Measurements from ENCODE around the gene KLHL3. TPM values are rescaled to one million over a fixed set of nuclear protein-coding genes. Genes with fewer than 3 reads are reported as not detected.
"Not testable (repeated sequence)": the region's sequence is repeated elsewhere in the genome, so short reads cannot be mapped to it uniquely, and the experiment has no call there.

Gene KLHL3
- total and polyA plus RNA-seq, 7 experiments from 2014 or later: 4.6 to 47.3 (median 17.8) TPM

DNA sequence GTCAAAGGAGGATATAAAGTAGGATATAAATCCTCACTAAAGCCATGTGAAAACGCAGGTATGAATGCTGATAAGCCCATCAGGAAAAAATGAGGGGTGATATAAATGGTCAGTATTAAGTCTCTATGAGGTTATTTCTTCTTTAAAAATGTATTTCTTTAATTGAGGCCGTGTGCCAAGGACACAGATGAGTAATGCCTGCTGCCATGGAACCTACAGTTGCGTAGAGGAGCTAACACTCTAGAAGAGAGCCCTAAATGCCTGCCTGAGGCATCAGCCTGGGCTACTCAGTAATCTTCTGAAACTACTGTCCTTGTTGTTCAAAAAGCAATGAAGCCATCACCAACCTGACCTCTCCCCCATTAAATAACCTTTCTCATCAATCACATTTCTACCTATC lies 84.9 kb downstream of the KLHL3 start:
- no peak overlapping the region for H3K27ac Mint-ChIP-seq
- intact Hi-C loops (cut with micrococcal nuclease): no loop called here
- Histone ChIP-seq H3K27ac (ENCODE audit: low read depth, low read length) (no peak overlapping the region), H3K4me3 (ENCODE audit: low read length) (no peak overlapping the region), H3K9me3 (ENCODE audit: control insufficient read depth in 2 of 3, low read length in 3 of 3) (no peaks in the 10 kb centered on the region), H3K36me3 (ENCODE audit: control insufficient read depth in 2 of 3, insufficient read depth in 3 of 3, low read length in 3 of 3) (peaks cover 0 to 22% (median 0%) of the 10 kb centered on the region in 3 experiments), H3K27me3 (ENCODE audit: control insufficient read depth in 2 of 2, insufficient read depth in 2 of 2, low read length in 2 of 2) (no peaks in the 10 kb centered on the region), H3K4me1 (ENCODE audit: control insufficient read depth in 2 of 2, insufficient read depth in 2 of 2, low read length in 2 of 2) (no peaks in the 10 kb centered on the region)
- ATAC-seq: no peak
- no peaks in the 10 kb centered on the region for H3K27me3 Mint-ChIP-seq
- H3K4me3 Mint-ChIP-seq: no peak overlapping the region
- ChIA-PET POLR2A (interaction anchor here (0.6 to 1.2 kb wide), 2 partner anchors 74 to 103 kb away, joined by 3 to 4 read pairs; no protein-coding TSS in a partner anchor), CTCF (interaction anchor here (0.6 kb wide), 1 partner anchor 160 kb away, joined by 3 read pairs; no protein-coding TSS in a partner anchor)
- H3K9me3 Mint-ChIP-seq: no peaks in the 10 kb centered on the region
- DNase-seq: no peak
- peaks cover 0 to 8% (median 0%) of the 10 kb centered on the region in 7 donors for H3K4me1 Mint-ChIP-seq
- peaks cover 0 to 79% (median 45%) of the 10 kb centered on the region in 5 donors for H3K36me3 Mint-ChIP-seq

DNA sequence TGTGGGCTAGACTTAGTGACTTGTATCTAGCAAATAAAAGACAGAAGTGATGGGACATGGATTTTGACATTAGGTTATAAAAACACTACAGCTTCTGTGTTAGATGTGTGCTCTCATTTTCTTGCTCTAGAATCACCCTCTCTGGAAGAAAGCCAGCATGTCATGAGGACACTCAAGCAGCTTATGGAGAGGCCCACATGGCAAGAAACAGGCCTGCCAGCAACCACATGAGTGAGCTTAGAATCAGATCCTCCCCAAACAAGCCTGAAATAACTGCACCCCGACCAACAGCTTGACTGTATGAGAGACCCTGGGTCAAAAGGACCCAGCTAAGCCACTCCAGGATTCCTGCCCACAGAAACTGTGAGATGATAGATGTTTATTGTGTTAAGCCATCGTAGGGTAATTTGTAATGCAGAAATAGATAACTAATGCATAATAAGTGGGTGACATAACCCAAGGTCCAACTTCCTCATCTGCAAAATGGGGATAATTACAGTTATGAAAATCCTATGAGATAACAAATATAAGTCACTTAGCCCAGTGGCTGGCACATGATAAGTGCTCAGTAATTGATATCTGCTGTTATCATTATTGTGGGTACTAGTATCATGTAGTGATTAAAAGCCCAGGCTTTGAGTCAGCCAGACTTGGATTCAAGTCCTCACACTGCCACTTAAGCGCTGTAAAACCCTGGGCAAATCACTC lies 86.5 kb downstream of the KLHL3 start:
- POLR2A ChIA-PET: no interaction called here
- Mint-ChIP-seq H3K36me3 (peaks cover 0 to 85% (median 52%) of the 10 kb centered on the region in 5 donors), H3K4me1 (peaks cover 0 to 3% (median 0%) of the 10 kb centered on the region in 7 donors), H3K27me3 (no peaks in the 10 kb centered on the region), H3K4me3 (no peak overlapping the region), H3K27ac (peak overlapping the region in 1 of 9 donors; percentile 43), H3K9me3 (no peaks in the 10 kb centered on the region)
- H3K4me3 ChIP-seq (ENCODE audit: low read length): no peak overlapping the region
- H3K9me3 ChIP-seq (ENCODE audit: control insufficient read depth in 2 of 3, low read length in 3 of 3): no peaks in the 10 kb centered on the region
- ATAC-seq (no peak), DNase-seq (no peak)
- intact Hi-C loops (cut with micrococcal nuclease): no loop called here
- CTCF ChIA-PET: interaction anchor here (1.1 kb wide), 1 partner anchor 11 kb away, joined by 3 read pairs; no protein-coding TSS in a partner anchor
- peaks cover 0 to 22% (median 0%) of the 10 kb centered on the region in 3 experiments for H3K36me3 ChIP-seq (ENCODE audit: control insufficient read depth in 2 of 3, insufficient read depth in 3 of 3, low read length in 3 of 3)
- H3K27ac ChIP-seq (ENCODE audit: low read depth, low read length): no peak overlapping the region
- no peaks in the 10 kb centered on the region for H3K4me1 ChIP-seq (ENCODE audit: control insufficient read depth in 2 of 2, insufficient read depth in 2 of 2, low read length in 2 of 2)
- no peaks in the 10 kb centered on the region for H3K27me3 ChIP-seq (ENCODE audit: control insufficient read depth in 2 of 2, insufficient read depth in 2 of 2, low read length in 2 of 2)

DNA sequence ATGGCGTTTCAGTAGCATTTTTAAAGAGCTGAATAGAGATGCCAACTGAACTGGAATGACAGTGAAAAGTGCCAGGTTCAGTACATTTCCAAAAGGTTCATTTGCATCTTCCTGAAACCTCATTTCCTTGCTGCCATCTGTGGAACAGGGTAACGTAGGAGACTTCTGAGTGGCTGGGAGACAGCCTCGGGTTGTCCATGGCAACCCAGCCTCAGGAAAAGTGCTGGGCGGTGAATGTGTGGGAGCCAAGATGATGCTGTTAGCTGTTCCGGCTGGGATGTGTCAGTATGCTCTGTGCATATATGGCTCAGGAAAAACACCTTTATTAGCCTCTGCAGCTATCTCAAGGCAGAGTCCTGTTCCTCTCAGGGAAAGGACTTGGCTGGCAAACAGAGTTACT lies 87.5 kb downstream of the KLHL3 start:
- Mint-ChIP-seq H3K36me3 (peaks cover 0 to 77% (median 50%) of the 10 kb centered on the region in 5 donors), H3K9me3 (no peaks in the 10 kb centered on the region), H3K27ac (no peak overlapping the region), H3K4me1 (peaks cover 0 to 3% (median 0%) of the 10 kb centered on the region in 7 donors), H3K4me3 (no peak overlapping the region), H3K27me3 (no peaks in the 10 kb centered on the region)
- H3K36me3 ChIP-seq (ENCODE audit: control insufficient read depth in 2 of 3, insufficient read depth in 3 of 3, low read length in 3 of 3): peaks cover 0 to 22% (median 0%) of the 10 kb centered on the region in 3 experiments
- H3K9me3 ChIP-seq (ENCODE audit: control insufficient read depth in 2 of 3, low read length in 3 of 3): no peaks in the 10 kb centered on the region
- ChIA-PET POLR2A (no interaction called here), CTCF (interaction anchor here (1.1 to 1.3 kb wide), 2 partner anchors 12 to 88 kb away, joined by 3 read pairs; no protein-coding TSS in a partner anchor)
- no peak overlapping the region for H3K4me3 ChIP-seq (ENCODE audit: low read length)
- DNase-seq (no peak), ATAC-seq (no peak)
- H3K27ac ChIP-seq (ENCODE audit: low read depth, low read length): no peak overlapping the region
- intact Hi-C loops (cut with micrococcal nuclease): no loop called here
- H3K27me3 ChIP-seq (ENCODE audit: control insufficient read depth in 2 of 2, insufficient read depth in 2 of 2, low read length in 2 of 2): no peaks in the 10 kb centered on the region
- no peaks in the 10 kb centered on the region for H3K4me1 ChIP-seq (ENCODE audit: control insufficient read depth in 2 of 2, insufficient read depth in 2 of 2, low read length in 2 of 2)

DNA sequence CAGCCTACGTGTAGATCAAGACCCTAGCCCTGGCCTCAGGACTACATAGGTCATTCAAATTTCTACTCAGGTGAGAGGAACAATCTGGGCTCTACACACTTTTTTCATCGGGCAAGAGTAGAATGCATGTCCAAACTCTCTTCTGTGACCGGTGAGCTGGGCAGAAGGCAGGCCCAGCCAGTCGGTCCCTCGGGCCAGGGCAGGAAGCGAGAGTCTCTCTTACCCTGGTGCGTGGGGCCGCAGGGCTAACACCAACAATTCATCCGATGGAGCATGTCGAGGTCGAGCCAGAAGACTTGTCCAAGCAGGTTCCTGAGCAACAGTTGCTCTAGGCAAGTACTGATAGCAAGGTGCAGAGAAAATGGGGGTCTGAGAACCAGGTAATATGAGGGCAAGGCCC lies 88.5 kb downstream of the KLHL3 start:
- Histone ChIP-seq H3K4me1 (ENCODE audit: control insufficient read depth in 2 of 2, insufficient read depth in 2 of 2, low read length in 2 of 2) (no peaks in the 10 kb centered on the region), H3K4me3 (ENCODE audit: low read length) (no peak overlapping the region), H3K36me3 (ENCODE audit: control insufficient read depth in 2 of 3, insufficient read depth in 3 of 3, low read length in 3 of 3) (peaks cover 0 to 22% (median 0%) of the 10 kb centered on the region in 3 experiments), H3K27ac (ENCODE audit: low read depth, low read length) (no peak overlapping the region), H3K27me3 (ENCODE audit: control insufficient read depth in 2 of 2, insufficient read depth in 2 of 2, low read length in 2 of 2) (no peaks in the 10 kb centered on the region), H3K9me3 (ENCODE audit: control insufficient read depth in 2 of 3, low read length in 3 of 3) (no peaks in the 10 kb centered on the region)
- Mint-ChIP-seq H3K27me3 (no peaks in the 10 kb centered on the region), H3K36me3 (peaks cover 0 to 73% (median 48%) of the 10 kb centered on the region in 5 donors), H3K4me3 (no peak overlapping the region), H3K9me3 (no peaks in the 10 kb centered on the region), H3K4me1 (peaks cover 0 to 2% (median 0%) of the 10 kb centered on the region in 7 donors), H3K27ac (no peak overlapping the region)
- intact Hi-C loops (cut with micrococcal nuclease): no loop called here
- ChIA-PET CTCF (interaction anchor here (1.3 kb wide), 1 partner anchor 89 kb away, joined by 3 read pairs; no protein-coding TSS in a partner anchor), POLR2A (no interaction called here)
- DNase-seq (no peak), ATAC-seq (no peak)

DNA sequence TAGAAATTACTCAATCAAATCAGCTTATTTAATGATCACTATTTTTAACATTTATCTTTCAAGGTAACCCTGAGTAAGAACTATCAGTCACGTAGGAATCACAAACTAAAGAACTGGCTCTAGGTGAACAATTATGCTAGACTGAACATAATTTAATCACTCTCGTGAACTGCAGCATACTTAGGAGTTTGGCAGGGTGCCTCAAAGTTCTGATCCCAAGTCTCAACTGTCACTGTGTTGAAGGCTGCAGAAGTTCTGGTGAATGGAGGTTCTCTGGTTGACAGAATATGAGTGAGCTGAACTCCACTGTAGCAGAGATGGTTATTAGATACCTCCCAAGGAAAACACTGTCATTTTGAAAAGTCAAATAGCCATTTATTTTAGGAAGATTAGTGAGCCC lies 89.1 kb downstream of the KLHL3 start:
- H3K4me3 Mint-ChIP-seq: no peak overlapping the region
- no peak overlapping the region for H3K27ac Mint-ChIP-seq
- Histone ChIP-seq H3K4me3 (ENCODE audit: low read length) (no peak overlapping the region), H3K27me3 (ENCODE audit: control insufficient read depth in 2 of 2, insufficient read depth in 2 of 2, low read length in 2 of 2) (no peaks in the 10 kb centered on the region), H3K9me3 (ENCODE audit: control insufficient read depth in 2 of 3, low read length in 3 of 3) (no peaks in the 10 kb centered on the region), H3K4me1 (ENCODE audit: control insufficient read depth in 2 of 2, insufficient read depth in 2 of 2, low read length in 2 of 2) (no peaks in the 10 kb centered on the region), H3K36me3 (ENCODE audit: control insufficient read depth in 2 of 3, insufficient read depth in 3 of 3, low read length in 3 of 3) (peaks cover 0 to 22% (median 0%) of the 10 kb centered on the region in 3 experiments), H3K27ac (ENCODE audit: low read depth, low read length) (no peak overlapping the region)
- intact Hi-C loops (cut with micrococcal nuclease): no loop called here
- H3K36me3 Mint-ChIP-seq: peaks cover 0 to 66% (median 48%) of the 10 kb centered on the region in 5 donors
- DNase-seq: no peak
- CTCF ChIA-PET: no interaction called here
- H3K27me3 Mint-ChIP-seq: no peaks in the 10 kb centered on the region
- ATAC-seq: no peak
- POLR2A ChIA-PET: no interaction called here
- no peaks in the 10 kb centered on the region for H3K4me1 Mint-ChIP-seq
- H3K9me3 Mint-ChIP-seq: no peaks in the 10 kb centered on the region

DNA sequence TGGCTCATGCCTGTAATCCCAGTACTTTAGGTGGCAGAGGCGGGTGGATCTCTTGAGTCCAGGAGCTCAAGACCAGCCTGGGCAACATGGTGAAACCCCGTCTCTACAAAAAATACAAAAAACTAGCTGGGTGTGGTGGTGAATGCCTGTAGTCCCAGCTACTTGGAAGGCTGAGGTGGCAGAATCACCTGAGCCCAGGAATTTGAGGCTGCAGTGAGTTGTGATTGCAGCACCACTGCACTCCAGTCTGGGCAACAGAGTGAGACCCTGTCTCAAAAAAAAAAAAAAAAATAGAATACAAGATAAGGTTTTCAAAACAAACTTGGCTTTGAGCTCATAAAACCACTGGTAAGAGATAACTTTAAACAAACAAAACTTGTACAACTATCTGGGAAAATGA lies 92.8 kb downstream of the KLHL3 start:
- H3K27me3 ChIP-seq (ENCODE audit: control insufficient read depth in 2 of 2, insufficient read depth in 2 of 2, low read length in 2 of 2); H3K4me3 Mint-ChIP-seq; H3K27ac Mint-ChIP-seq; DNase-seq; POLR2A ChIA-PET; H3K27ac ChIP-seq (ENCODE audit: low read depth, low read length); H3K4me3 ChIP-seq (ENCODE audit: low read length); H3K9me3 ChIP-seq (ENCODE audit: control insufficient read depth in 2 of 3, low read length in 3 of 3); H3K27me3 Mint-ChIP-seq; H3K9me3 Mint-ChIP-seq; H3K4me1 ChIP-seq (ENCODE audit: control insufficient read depth in 2 of 2, insufficient read depth in 2 of 2, low read length in 2 of 2); intact Hi-C loops (cut with micrococcal nuclease); H3K4me1 Mint-ChIP-seq; ATAC-seq: not testable (repeated sequence)
- CTCF ChIA-PET: interaction anchor here (1.0 to 2.1 kb wide), 4 partner anchors 9 to 99 kb away, joined by 3 to 10 read pairs (median 4); no protein-coding TSS in a partner anchor
- H3K36me3 ChIP-seq (ENCODE audit: control insufficient read depth in 2 of 3, insufficient read depth in 3 of 3, low read length in 3 of 3): peaks cover 0 to 20% (median 0%) of the 10 kb centered on the region in 3 experiments
- H3K36me3 Mint-ChIP-seq: peaks cover 0 to 57% (median 45%) of the 10 kb centered on the region in 5 donors

Data from naive thymus-derived CD4-positive, alpha-beta T cell (primary cell).